Stimulated activated memory B cell treated with anti-CD40 and anti-IgM and Interleukin-4, amounts not matched to agents 10 μg/mL and 1 μg/mL and 100 μg/mL, for 72 hours (primary cell): ENCODE results near the gene ZNF143.
"Not testable (repeated sequence)": the region's sequence is repeated elsewhere in the genome, so short reads cannot be mapped to it uniquely, and the experiment has no call there.

Experiments
- ATAC-seq: fragments of 150-1000 bp; cut with Tn5 transposase; 2 replicates; pipeline ENCODE4 v1.10.0; 2021
- H3K27ac Mint-ChIP-seq: one replicate; pipeline ENCODE4 v1.8.0; 2022; ENCODE audit warnings: mild to moderate bottlenecking, mixed read lengths
- H3K27me3 Mint-ChIP-seq: one replicate; pipeline ENCODE4 v1.8.0; 2022; ENCODE audit warnings: mixed read lengths
- H3K36me3 Mint-ChIP-seq: one replicate; pipeline ENCODE4 v1.8.0; 2022; ENCODE audit warnings: mixed read lengths
- H3K4me1 Mint-ChIP-seq: one replicate; pipeline ENCODE4 v1.8.0; 2022; ENCODE audit warnings: mixed read lengths
- H3K4me3 Mint-ChIP-seq: one replicate; pipeline ENCODE4 v1.8.0; 2022; ENCODE audit warnings: mild to moderate bottlenecking, moderate library complexity, mixed read lengths
- H3K9me3 Mint-ChIP-seq: one replicate; pipeline ENCODE4 v1.8.0; 2022; ENCODE audit warnings: mixed read lengths

Gene ZNF143

GRCh38 chr11:9525116-9525515 is 64.3 kb downstream of the ZNF143 start:
- Mint-ChIP-seq H3K36me3 (peaks cover 36% of the 10 kb centered on the region), H3K27ac (no peak overlapping the region), H3K4me1 (no peaks in the 10 kb centered on the region), H3K9me3 (no peaks in the 10 kb centered on the region), H3K4me3 (no peak overlapping the region), H3K27me3 (no peaks in the 10 kb centered on the region)
- no peak for ATAC-seq

- no peaks in the 10 kb centered on the region for H3K4me1 Mint-ChIP-seq
- H3K4me3 Mint-ChIP-seq, result no peak overlapping the region
- peaks cover 21% of the 10 kb centered on the region for H3K36me3 Mint-ChIP-seq
- H3K27me3 Mint-ChIP-seq, result no peaks in the 10 kb centered on the region
- no peak overlapping the region for H3K27ac Mint-ChIP-seq
- H3K9me3 Mint-ChIP-seq, result no peaks in the 10 kb centered on the region
- ATAC-seq, result no peak
Measured at GRCh38 chr11:9527481-9528135, 66.8 kb downstream of the ZNF143 start.

GRCh38 chr11:9528136-9528501 is 67.3 kb downstream of the ZNF143 start:
- Mint-ChIP-seq H3K27me3 (no peaks in the 10 kb centered on the region), H3K4me3 (no peak overlapping the region), H3K9me3 (no peaks in the 10 kb centered on the region), H3K4me1 (no peaks in the 10 kb centered on the region), H3K36me3 (peaks cover 21% of the 10 kb centered on the region), H3K27ac (no peak overlapping the region)
- no peak for ATAC-seq

GRCh38 chr11:9528573-9529333 is 67.9 kb downstream of the ZNF143 start:
- H3K4me3 Mint-ChIP-seq, result no peak overlapping the region
- H3K27me3 Mint-ChIP-seq, result no peaks in the 10 kb centered on the region
- H3K36me3 Mint-ChIP-seq, result peaks cover 21% of the 10 kb centered on the region
- no peak overlapping the region for H3K27ac Mint-ChIP-seq
- no peaks in the 10 kb centered on the region for H3K9me3 Mint-ChIP-seq
- no peaks in the 10 kb centered on the region for H3K4me1 Mint-ChIP-seq
- ATAC-seq, result no peak

- no peak overlapping the region for H3K27ac Mint-ChIP-seq
- no peak overlapping the region for H3K4me3 Mint-ChIP-seq
- H3K36me3 Mint-ChIP-seq, result peaks cover 21% of the 10 kb centered on the region
- no peaks in the 10 kb centered on the region for H3K27me3 Mint-ChIP-seq
- no peaks in the 10 kb centered on the region for H3K9me3 Mint-ChIP-seq
- H3K4me1 Mint-ChIP-seq, result peaks cover under 1% of the 10 kb centered on the region
- no peak for ATAC-seq
Measured at GRCh38 chr11:9529334-9529650, 68.5 kb downstream of the ZNF143 start.

- no peaks in the 10 kb centered on the region for H3K27me3 Mint-ChIP-seq
- no peak overlapping the region for H3K4me3 Mint-ChIP-seq
- H3K27ac Mint-ChIP-seq, result no peak overlapping the region
- no peaks in the 10 kb centered on the region for H3K9me3 Mint-ChIP-seq
- no peak for ATAC-seq
- peaks cover 21% of the 10 kb centered on the region for H3K36me3 Mint-ChIP-seq
- H3K4me1 Mint-ChIP-seq, result peaks cover 9% of the 10 kb centered on the region
Measured at GRCh38 chr11:9530020-9530621, 69.3 kb downstream of the ZNF143 start.

GRCh38 chr11:9530901-9531625 is 70.3 kb downstream of the ZNF143 start:
- H3K27ac Mint-ChIP-seq, result no peak overlapping the region
- peaks cover 10% of the 10 kb centered on the region for H3K4me1 Mint-ChIP-seq
- no peaks in the 10 kb centered on the region for H3K9me3 Mint-ChIP-seq
- ATAC-seq, result no peak
- no peak overlapping the region for H3K4me3 Mint-ChIP-seq
- peaks cover 12% of the 10 kb centered on the region for H3K36me3 Mint-ChIP-seq
- no peaks in the 10 kb centered on the region for H3K27me3 Mint-ChIP-seq

- Mint-ChIP-seq H3K27me3 (no peaks in the 10 kb centered on the region), H3K4me3 (no peak overlapping the region), H3K9me3 (no peaks in the 10 kb centered on the region), H3K4me1 (peaks cover 10% of the 10 kb centered on the region), H3K27ac (no peak overlapping the region), H3K36me3 (no peaks in the 10 kb centered on the region)
- ATAC-seq, result no peak
Measured at GRCh38 chr11:9533058-9533457, 72.2 kb downstream of the ZNF143 start.

- no peaks in the 10 kb centered on the region for H3K9me3 Mint-ChIP-seq
- no peak overlapping the region for H3K4me3 Mint-ChIP-seq
- H3K27me3 Mint-ChIP-seq, result no peaks in the 10 kb centered on the region
- no peak overlapping the region for H3K27ac Mint-ChIP-seq
- H3K36me3 Mint-ChIP-seq, result no peaks in the 10 kb centered on the region
- ATAC-seq, result no peak
- H3K4me1 Mint-ChIP-seq, result peaks cover 10% of the 10 kb centered on the region
Measured at GRCh38 chr11:9533736-9534473, 73.1 kb downstream of the ZNF143 start.

- Mint-ChIP-seq H3K4me3 (no peak overlapping the region), H3K9me3 (no peaks in the 10 kb centered on the region), H3K27ac (no peak overlapping the region), H3K27me3 (no peaks in the 10 kb centered on the region), H3K4me1 (peaks cover 10% of the 10 kb centered on the region), H3K36me3 (no peaks in the 10 kb centered on the region)
- ATAC-seq, result peak; percentile 58
Measured at GRCh38 chr11:9535189-9535781, 74.5 kb downstream of the ZNF143 start.

GRCh38 chr11:9538548-9538947 is 77.7 kb downstream of the ZNF143 start:
- ATAC-seq, result no peak
- Mint-ChIP-seq H3K9me3 (no peaks in the 10 kb centered on the region), H3K36me3 (peaks cover 3% of the 10 kb centered on the region), H3K4me3 (no peak overlapping the region), H3K4me1 (peaks cover 10% of the 10 kb centered on the region), H3K27me3 (no peaks in the 10 kb centered on the region), H3K27ac (no peak overlapping the region)

- H3K4me1 Mint-ChIP-seq, H3K4me3 Mint-ChIP-seq, H3K27me3 Mint-ChIP-seq, H3K27ac Mint-ChIP-seq, ATAC-seq, H3K9me3 Mint-ChIP-seq: not testable (repeated sequence)
- peaks cover 11% of the 10 kb centered on the region for H3K36me3 Mint-ChIP-seq
Measured at GRCh38 chr11:9549216-9549615, 88.4 kb downstream of the ZNF143 start.

- Mint-ChIP-seq H3K4me1 (peaks cover 7% of the 10 kb centered on the region), H3K27ac (no peak overlapping the region)
- no peak for ATAC-seq
Measured at GRCh38 chr11:9550191-9550628, 89.4 kb downstream of the ZNF143 start.

GRCh38 chr11:9561279-9561982 is 100.6 kb downstream of the ZNF143 start:
- peaks cover 11% of the 10 kb centered on the region for H3K9me3 Mint-ChIP-seq
- H3K36me3 Mint-ChIP-seq, result peaks cover 37% of the 10 kb centered on the region
- no peak overlapping the region for H3K27ac Mint-ChIP-seq
- no peaks in the 10 kb centered on the region for H3K27me3 Mint-ChIP-seq
- ATAC-seq, result no peak
- H3K4me3 Mint-ChIP-seq, result no peak overlapping the region
- H3K4me1 Mint-ChIP-seq, result peaks cover 16% of the 10 kb centered on the region

More at GRCh38 chr11:9550191-9550628, 89.4 kb downstream of the ZNF143 start:
- H3K27me3 Mint-ChIP-seq, result no peaks in the 10 kb centered on the region
- H3K9me3 Mint-ChIP-seq, result no peaks in the 10 kb centered on the region
- H3K36me3 Mint-ChIP-seq, result peaks cover 3% of the 10 kb centered on the region
- no peak overlapping the region for H3K4me3 Mint-ChIP-seq
